Tongue (tissue), 2 donors: Measurements from ENCODE around the gene DNAJC5. TPM values are rescaled to one million over a fixed set of nuclear protein-coding genes. Genes with fewer than 3 reads are reported as not detected.

Experiments used
- DNase-seq: peaks from one replicate; pipeline ENCODE4 v3.0.0-alpha.2; 2015
- total RNA-seq: library from RNA; depleted of rRNA; stranded (reverse); fragments of >200 nt; gene quantifications from one replicate; pipeline ENCODE4 v1.2.3, GENCODE V29; 2014

Gene DNAJC5
- total RNA-seq, 1 donor from 2014 or later = 37.6 TPM

GRCh38 chr20:63940472-63941266 lies 45.7 kb downstream of the DNAJC5 start:
- no peak for DNase-seq

DNA sequence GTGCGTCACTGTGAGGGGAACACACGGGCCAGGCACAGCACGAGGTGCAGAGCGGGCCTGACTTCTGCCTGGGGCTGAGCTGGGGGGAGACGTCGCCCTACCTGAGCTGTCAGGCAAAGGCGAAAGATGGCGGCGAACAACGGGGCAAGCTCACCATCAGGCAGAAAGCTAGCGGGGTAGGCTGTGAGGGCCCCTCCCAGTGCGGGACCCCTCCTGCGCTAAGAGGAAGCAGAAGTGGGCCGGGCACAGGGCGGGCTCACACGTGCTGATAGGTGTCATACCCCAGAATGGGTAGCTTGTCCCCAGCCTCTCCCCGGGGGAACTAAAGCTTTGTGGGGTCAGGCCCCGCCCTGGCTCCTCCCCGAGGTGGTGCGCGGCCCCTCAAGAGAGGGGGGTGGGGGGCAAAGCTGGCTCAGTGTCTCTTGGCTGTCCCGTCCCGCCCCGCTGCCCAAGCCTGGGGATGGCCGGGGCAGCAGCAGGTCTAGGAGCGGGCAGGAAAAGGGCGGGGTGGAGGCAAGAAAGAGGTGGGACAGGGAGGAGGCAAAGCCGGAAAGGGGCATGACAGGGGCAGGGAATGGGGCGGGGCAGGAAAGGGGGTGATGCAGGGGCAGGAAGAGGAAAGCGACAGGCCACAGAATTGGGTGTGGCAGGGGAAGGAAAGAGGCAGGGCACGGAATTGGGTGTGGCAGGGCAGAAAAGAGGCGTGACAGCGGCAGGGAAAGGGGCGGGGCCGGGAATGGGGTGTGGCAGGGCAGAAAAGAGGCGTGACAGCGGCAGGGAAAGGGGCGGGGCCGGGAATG lies 46.6 kb downstream of the DNAJC5 start:
- DNase-seq = peak; percentile 53

DNA sequence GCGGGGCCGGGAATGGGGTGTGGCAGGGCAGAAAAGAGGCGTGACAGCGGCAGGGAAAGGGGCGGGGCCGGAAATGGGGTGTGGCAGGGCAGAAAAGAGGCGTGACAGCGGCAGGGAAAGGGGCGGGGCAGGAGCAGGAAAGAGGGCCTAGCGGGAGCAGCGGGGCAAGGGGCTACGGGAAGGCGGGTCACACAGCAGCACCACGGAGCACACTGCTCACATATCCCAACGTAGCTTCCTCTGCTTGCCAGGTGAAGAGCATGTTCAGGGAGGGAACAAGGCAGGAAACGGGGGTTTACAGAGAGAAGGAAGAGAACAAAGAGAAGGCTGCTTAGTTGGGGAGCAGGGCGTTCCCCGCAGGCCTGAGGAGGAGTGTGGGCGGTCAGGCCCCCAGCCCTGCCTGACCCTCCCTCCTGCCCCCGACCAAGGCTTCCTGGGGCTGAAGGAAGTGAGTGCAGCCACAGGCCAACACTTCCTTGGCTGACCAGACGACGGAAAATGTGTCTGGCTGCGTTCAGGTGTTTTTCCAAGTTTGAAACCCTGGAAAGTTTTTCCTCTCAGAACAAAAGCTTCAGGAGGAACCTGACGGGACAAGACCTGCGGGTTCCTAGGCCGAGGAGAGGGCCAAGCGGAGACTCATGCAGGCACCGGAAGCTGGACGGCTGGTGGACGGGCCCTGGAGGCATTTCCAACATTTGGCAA lies 47.5 kb downstream of the DNAJC5 start:
- peak; percentile 57 for DNase-seq

DNA sequence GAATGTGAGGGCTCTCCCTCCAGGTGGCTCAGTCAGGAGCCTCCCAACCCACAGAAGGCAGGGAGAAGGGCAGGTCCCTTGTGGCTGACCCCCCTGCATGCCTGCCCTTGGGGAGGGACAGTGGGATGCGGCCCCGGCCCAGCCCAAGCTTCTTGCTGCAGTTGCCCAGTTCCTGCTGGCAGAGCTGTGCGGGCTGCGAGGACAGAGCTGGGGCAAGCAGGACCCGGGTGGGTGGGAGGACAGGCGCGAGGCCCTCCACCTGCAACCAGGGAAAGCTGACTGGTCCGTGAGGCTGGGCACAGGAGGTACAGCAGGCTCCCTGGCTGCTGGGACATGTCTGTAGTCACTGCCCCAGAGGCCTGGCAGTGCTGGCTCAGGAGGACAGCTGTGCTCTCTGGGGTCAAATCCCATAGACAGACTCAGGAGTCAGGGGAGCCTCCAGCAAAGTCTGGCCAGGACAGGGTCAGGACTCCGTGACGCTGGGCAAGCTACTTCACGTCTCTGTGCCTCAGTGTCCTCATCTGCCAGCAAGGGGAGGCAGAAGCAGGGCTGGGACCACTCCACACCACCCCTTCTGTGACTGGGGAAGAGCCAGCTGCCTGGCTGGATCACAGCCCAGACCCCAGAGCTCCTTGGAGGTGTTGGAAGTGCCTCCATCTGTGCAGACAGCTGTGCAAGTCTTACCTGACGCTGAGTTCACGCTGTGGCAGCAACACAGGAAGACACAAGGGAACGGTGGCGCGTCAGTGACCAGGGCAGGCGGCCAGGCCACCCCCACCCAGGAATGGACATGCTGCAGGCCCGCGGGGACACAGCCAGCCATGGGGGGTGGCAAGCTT lies 48.3 kb downstream of the DNAJC5 start:
- no peak for DNase-seq

GRCh38 chr20:63943808-63944077 lies 48.8 kb downstream of the DNAJC5 start:
- DNase-seq = no peak

DNA sequence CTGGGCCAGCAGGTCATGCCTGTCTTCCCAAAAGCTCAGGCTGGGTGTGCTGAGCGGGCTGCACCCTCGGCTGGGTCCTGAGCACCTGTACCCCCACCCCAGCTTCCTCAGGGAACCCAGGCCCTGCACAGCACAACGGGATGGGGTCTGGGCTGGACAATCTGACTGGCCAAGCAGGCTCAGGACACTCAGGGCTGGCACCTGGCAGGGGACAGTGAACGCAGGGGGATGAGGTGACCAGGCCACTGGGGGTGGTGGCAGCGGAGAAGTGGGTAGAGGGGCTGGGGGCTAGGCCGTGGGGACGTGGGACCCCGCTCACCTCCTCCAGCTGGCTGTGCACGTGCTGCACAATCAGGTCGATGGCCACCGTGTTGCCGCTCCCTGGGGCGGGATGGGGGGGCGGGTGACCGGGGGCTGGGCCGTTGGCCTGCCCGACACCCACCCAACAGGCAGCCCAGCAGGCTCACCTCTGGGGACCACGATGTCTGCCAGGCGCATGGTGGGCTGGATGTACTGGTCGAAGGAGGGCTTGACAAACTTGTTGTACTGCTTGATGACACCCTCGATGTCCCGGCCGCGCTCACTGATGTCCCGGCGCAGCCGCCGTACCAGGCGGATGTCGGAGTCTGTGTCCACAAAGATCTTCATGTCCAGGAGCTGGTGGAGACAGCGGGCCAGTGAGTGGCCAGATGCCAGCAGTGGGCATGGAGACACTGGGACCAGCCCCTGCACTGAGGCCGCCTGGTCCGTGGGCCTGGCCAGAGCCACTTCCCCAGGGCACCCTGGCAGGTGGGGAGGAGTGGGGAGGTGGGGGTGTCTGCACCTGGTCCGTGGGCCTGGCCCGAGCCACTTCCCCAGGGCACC lies 49.4 kb downstream of the DNAJC5 start:
- DNase-seq = no peak

GRCh38 chr20:63945031-63945658 lies 50.2 kb downstream of the DNAJC5 start:
- no peak for DNase-seq

DNA sequence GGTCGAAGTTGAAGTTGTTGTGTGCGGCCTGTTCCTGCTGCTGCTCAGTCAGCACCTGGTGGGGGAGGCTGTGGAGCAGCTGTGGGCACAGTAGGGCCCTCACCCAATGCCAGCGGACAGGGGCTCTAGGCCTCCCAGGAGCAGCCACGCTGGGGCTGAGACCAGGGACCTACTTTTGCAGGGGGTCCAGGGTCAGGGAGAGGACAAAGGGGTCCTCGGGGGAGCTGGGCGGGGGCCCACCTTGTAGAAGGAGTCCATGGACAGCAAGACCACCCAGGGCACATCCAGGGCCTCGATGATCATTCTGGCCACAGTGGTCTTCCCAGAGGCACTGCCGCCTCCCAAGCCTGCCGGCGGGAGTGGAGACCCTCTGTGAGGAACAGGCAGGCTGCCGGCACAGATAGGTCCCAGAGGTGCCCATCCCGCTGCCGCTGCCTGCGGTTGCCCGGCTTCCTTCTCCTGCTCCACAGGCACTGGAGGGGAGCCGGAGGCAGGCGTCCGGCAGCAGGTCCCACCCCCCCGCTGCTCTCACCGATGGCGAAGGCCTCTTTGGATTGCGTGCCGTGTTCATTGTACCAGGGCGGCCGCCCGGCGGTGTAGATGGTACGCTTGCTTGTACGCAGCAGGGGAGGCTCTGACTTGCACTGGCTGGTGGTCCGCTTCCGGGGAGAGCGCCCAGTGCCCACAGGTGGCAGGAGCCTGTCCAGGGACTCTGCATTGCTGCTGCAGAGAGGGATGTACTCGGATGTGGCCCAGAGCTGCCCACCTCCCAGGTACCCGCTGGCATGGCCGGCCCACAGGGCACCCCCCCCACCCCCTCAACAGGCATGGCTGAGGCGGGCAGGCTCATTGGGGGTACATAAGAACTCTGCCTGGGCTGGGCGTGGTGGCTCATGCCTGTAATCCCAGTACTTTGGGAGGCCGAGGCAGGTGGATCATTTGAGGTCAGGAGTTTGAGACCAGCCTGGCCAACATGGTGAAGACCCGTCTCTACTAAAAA lies 51.3 kb downstream of the DNAJC5 start:
- DNase-seq = no peak

GRCh38 chr20:63946986-63947637 lies 52.2 kb downstream of the DNAJC5 start:
- no peak for DNase-seq

GRCh38 chr20:63947638-63948456 lies 52.9 kb downstream of the DNAJC5 start:
- no peak for DNase-seq

- DNase-seq = peak; percentile 49
Observed at GRCh38 chr20:63950701-63951397, 55.9 kb downstream of the DNAJC5 start.

GRCh38 chr20:63951398-63952209 lies 56.7 kb downstream of the DNAJC5 start:
- no peak for DNase-seq

DNA sequence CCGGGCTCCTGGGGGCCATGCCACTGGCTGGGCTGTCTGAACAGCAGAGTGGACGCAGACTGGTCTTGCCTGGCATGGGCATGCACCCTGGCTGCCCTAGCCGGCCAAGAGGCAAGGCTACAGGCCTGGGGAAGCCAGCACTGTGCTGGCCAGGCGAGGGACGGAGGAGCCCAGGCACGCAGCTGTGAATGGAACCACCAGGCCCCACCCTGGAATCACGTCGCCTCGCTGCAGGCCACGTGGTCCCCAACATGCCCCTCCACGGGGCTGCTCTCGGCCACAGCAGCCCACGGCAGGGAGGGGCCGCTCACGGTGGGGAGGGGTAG lies 57.2 kb downstream of the DNAJC5 start:
- no peak for DNase-seq

DNA sequence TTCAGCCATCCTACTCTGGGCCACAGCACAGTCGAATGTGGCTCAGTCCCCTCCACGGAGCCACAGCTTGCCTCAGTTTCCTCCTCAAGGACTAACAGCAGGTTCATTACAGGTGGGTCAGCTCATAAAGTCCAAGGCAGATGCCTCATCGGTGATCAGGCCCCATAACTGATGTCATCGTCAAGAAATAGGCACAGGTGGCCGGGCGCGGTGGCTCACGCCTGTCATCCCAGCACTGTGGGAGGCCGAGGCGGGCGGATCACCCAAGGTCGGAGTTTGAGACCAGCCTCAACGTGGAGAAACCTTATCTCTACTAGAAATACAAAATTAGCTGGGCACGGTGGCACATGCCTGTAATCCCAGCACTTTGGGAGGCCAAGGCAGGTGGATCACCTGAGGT lies 57.8 kb downstream of the DNAJC5 start:
- DNase-seq = no peak

GRCh38 chr20:63953764-63954429 lies 59.0 kb downstream of the DNAJC5 start:
- no peak for DNase-seq

DNA sequence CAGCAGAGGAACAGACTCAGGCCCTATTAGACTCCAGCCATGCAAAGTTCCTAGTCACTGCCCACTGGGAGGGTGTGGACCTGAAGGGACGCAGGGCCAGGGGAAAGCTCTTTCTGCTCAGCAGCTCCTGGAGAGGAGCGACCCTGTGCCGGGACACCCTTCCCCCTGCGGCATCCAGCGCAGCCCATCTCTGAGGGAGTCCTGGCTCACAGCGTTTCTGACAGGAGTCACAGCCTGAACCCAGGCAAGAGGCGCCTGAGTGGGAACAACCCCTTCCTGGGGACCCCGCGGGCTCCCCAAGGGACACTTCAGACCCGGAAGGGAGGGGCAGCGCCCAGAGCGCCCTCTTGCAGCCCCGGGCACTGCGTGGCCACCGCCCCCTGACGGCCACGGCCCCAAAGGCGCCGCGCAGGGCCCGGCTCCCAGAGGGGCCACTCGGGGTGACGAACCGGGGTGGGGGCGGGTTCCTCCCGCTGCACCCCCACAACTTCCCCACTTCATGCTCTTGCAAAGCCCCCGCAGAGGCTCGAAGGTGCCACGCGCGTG lies 60.4 kb downstream of the DNAJC5 start:
- DNase-seq = peak; percentile 37
